NB4 (cell line): Measurements from ENCODE around the gene TFAP2A.

Experiments used
- DNase-seq: peaks from one replicate; pipeline ENCODE4 v3.0.0; 2010; ENCODE audit warnings: low read depth
- H3K4me3 ChIP-seq: one replicate; pipeline ENCODE4 v1.5.1; 2011; ENCODE audit warnings: mild to moderate bottlenecking, low read depth, low read length, moderate library complexity
- MYC ChIP-seq: IDR thresholded peaks from 2 replicates; pipeline ENCODE4 v1.6.1; 2011; ENCODE audit warnings: low read depth, low read length
- POLR2A ChIP-seq: IDR thresholded peaks from 2 replicates; pipeline ENCODE4 v1.6.1; 2011; ENCODE audit warnings: mild to moderate bottlenecking; ENCODE audit not compliant: insufficient read length; ENCODE audit errors: extremely low read depth
- TF ChIP-seq, protein P1 (sequence below): IDR thresholded peaks from one replicate; pipeline ENCODE4 v1.5.1; 2012; ENCODE audit warnings: low read depth, low read length
- TF ChIP-seq, protein P2 (sequence below): IDR thresholded peaks from 2 replicates; pipeline ENCODE4 v1.6.1; 2011; ENCODE audit warnings: low read depth, low read length

Gene TFAP2A

DNA sequence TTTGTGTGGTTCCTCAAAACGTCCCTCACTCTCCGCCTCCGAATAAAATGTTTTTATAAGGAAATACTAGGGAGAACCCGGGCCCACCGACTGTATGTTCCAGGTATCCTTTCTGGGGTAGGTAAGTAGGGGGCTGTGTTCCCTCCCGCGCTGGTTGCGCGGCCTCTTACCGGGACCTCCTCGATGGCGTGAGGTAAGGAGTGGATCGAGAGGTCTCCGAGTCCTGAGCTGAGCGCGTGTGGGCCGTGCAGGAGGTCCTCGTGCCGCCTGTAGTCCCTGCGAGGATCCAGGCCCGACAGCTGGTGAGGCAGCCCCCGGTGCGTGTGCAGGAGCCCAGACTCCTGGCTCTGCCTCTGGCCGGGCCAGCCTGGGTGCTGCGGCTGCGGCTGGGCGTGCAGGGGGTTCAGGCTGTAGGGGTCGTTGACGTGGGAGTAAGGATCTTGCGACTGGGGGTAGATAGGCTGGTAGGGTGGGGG is 5.1 kb downstream of the TFAP2A start:
- H3K4me3 ChIP-seq = peak overlapping the region; percentile 91
- peak; percentile 47 for DNase-seq
- TF ChIP-seq MYC = no peak
- TF ChIP-seq, protein P1, sequence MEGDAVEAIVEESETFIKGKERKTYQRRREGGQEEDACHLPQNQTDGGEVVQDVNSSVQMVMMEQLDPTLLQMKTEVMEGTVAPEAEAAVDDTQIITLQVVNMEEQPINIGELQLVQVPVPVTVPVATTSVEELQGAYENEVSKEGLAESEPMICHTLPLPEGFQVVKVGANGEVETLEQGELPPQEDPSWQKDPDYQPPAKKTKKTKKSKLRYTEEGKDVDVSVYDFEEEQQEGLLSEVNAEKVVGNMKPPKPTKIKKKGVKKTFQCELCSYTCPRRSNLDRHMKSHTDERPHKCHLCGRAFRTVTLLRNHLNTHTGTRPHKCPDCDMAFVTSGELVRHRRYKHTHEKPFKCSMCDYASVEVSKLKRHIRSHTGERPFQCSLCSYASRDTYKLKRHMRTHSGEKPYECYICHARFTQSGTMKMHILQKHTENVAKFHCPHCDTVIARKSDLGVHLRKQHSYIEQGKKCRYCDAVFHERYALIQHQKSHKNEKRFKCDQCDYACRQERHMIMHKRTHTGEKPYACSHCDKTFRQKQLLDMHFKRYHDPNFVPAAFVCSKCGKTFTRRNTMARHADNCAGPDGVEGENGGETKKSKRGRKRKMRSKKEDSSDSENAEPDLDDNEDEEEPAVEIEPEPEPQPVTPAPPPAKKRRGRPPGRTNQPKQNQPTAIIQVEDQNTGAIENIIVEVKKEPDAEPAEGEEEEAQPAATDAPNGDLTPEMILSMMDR = no peak
- TF ChIP-seq POLR2A = no peak
- TF ChIP-seq, protein P2, sequence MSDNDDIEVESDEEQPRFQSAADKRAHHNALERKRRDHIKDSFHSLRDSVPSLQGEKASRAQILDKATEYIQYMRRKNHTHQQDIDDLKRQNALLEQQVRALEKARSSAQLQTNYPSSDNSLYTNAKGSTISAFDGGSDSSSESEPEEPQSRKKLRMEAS = no peak

GRCh38 chr6:10409233-10409721 is 5.6 kb downstream of the TFAP2A start:
- peak overlapping the region; percentile 91 for H3K4me3 ChIP-seq
- DNase-seq = no peak
- TF ChIP-seq, protein P2 = no peak
- TF ChIP-seq, protein P1 = no peak
- TF ChIP-seq POLR2A (no peak), MYC (no peak)

DNA sequence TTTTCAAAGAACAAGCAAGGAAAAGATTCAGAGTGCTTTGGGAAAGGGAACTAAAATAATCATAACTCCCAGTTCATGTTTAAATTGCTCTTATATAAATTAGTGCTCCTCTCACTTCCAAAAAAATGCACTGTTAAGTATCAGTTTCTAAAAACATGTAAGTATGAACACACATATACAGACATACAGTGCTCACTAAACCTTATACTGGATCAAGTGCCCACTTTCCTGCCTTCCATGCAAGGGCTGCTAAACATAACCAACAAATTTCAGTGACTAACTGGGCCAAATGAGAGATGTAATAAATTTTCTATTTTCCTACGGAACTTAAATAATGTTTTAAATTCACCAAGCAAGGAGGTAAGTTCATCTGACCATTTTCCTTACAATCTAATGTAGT is 6.4 kb downstream of the TFAP2A start:
- TF ChIP-seq MYC (no peak), POLR2A (no peak)
- TF ChIP-seq, protein P1 = no peak
- TF ChIP-seq, protein P2 = no peak
- H3K4me3 ChIP-seq = peak overlapping the region; percentile 91
- DNase-seq = no peak

GRCh38 chr6:10407674-10408054 is 7.2 kb downstream of the TFAP2A start:
- no peak for DNase-seq
- TF ChIP-seq, protein P1 = no peak
- H3K4me3 ChIP-seq = peak overlapping the region; percentile 4

GRCh38 chr6:10407018-10407673 is 7.7 kb downstream of the TFAP2A start:
- H3K4me3 ChIP-seq = peak overlapping the region; percentile 4
- TF ChIP-seq, protein P1 = no peak
- no peak for TF ChIP-seq MYC
- TF ChIP-seq, protein P2 = no peak
- no peak for TF ChIP-seq POLR2A
- DNase-seq = peak; percentile 64
